Activated CD8-positive, alpha-beta T cell treated with anti-CD3 and anti-CD28 coated beads for 36 hours (primary cell): ENCODE data around the gene PLEKHA7. TPM values are rescaled to one million over a fixed set of nuclear protein-coding genes. Genes with fewer than 3 reads are reported as not detected.
A peak's percentile ranks its signal among the peaks of the same experiment; 100 is the strongest.

Experiments
- ATAC-seq: fragments of 200-7000 bp; cut with Tn5 transposase; one replicate; pipeline ENCODE4 v1.10.0; 2021; ENCODE audit warnings: mild to moderate bottlenecking, moderate library complexity
- CTCF ChIA-PET: fragments of 350-600 bp; sonication (Branson Sonifier 250); formaldehyde crosslinking; loops from one replicate; lab custom pipeline; 2021; ENCODE audit warnings: antibody characterized with exemption; lab: Charles Lee
- POLR2A ChIA-PET: fragments of 350-600 bp; sonication (Branson Sonifier 250); formaldehyde crosslinking; loops from one replicate; lab custom pipeline; 2021; ENCODE audit warnings: antibody characterized with exemption; lab: Charles Lee
- DNase-seq: peaks from one replicate; pipeline ENCODE4 v3.0.0-alpha.2; 2020
- H3K27ac Mint-ChIP-seq: one replicate; pipeline ENCODE4 v1.8.0; 2021; ENCODE audit warnings: mild to moderate bottlenecking, mixed read lengths
- H3K27me3 Mint-ChIP-seq: one replicate; pipeline ENCODE4 v1.8.0; 2021; ENCODE audit warnings: mixed read lengths
- H3K36me3 Mint-ChIP-seq: one replicate; pipeline ENCODE4 v1.8.0; 2021; ENCODE audit warnings: low read depth, mixed read lengths
- H3K4me1 Mint-ChIP-seq: one replicate; pipeline ENCODE4 v1.8.0; 2021; ENCODE audit warnings: low read depth, mixed read lengths
- H3K4me3 Mint-ChIP-seq: one replicate; pipeline ENCODE4 v1.8.0; 2021; ENCODE audit warnings: mild to moderate bottlenecking, moderate library complexity, mixed read lengths
- H3K9me3 Mint-ChIP-seq: one replicate; pipeline ENCODE4 v1.8.0; 2021; ENCODE audit warnings: mixed read lengths
- CTCF ChIP-seq: fragments of 200-600 bp; IDR thresholded peaks from one replicate; pipeline ENCODE4 v1.8.0; 2022; ENCODE audit warnings: antibody characterized with exemption, mild to moderate bottlenecking
- intact Hi-C: fragments of 100-400 bp; cut with micrococcal nuclease; formaldehyde crosslinking; loops from one replicate; pipeline ENCODE4 v1.10.0; 2022
- total RNA-seq, 2 experiments: library from RNA; stranded (reverse); gene quantifications; one replicate each; pipeline ENCODE4 v1.2.3, GENCODE V29; 2021

Gene PLEKHA7
- total RNA-seq, 2 experiments from 2014 or later: 6.0 to 6.6 TPM

GRCh38 chr11:16759857-16760508 lies 254.2 kb downstream of the PLEKHA7 start:
- no peak for TF ChIP-seq CTCF
- ChIA-PET CTCF (interaction anchor here (2.0 kb wide), 1 partner anchor 26 kb away, joined by 4 read pairs; no protein-coding TSS in a partner anchor), POLR2A (no interaction called here)
- H3K27ac Mint-ChIP-seq: peak overlapping the region; percentile 57
- no peak overlapping the region for H3K4me3 Mint-ChIP-seq
- H3K36me3 Mint-ChIP-seq: peaks cover 30% of the 10 kb centered on the region
- DNase-seq (no peak), ATAC-seq (no peak)
- no peaks in the 10 kb centered on the region for H3K27me3 Mint-ChIP-seq
- intact Hi-C loops: no loop called here
- peaks cover 14% of the 10 kb centered on the region for H3K4me1 Mint-ChIP-seq
- H3K9me3 Mint-ChIP-seq: no peaks in the 10 kb centered on the region

GRCh38 chr11:16758382-16759024 lies 255.7 kb downstream of the PLEKHA7 start:
- no peaks in the 10 kb centered on the region for H3K27me3 Mint-ChIP-seq
- peak overlapping the region; percentile 43 for H3K27ac Mint-ChIP-seq
- no peaks in the 10 kb centered on the region for H3K9me3 Mint-ChIP-seq
- DNase-seq (no peak), ATAC-seq (no peak)
- POLR2A ChIA-PET: no interaction called here
- H3K4me3 Mint-ChIP-seq: no peak overlapping the region
- intact Hi-C loops: no loop called here
- H3K36me3 Mint-ChIP-seq: peaks cover 37% of the 10 kb centered on the region
- H3K4me1 Mint-ChIP-seq: peaks cover 17% of the 10 kb centered on the region
- CTCF ChIA-PET: no interaction called here
- TF ChIP-seq CTCF: no peak

- DNase-seq (no peak), ATAC-seq (peak; percentile 29)
- H3K36me3 Mint-ChIP-seq: peaks cover 61% of the 10 kb centered on the region
- no peaks in the 10 kb centered on the region for H3K9me3 Mint-ChIP-seq
- ChIA-PET CTCF (interaction anchor here (1.0 to 1.3 kb wide), 4 partner anchors 9 to 35 kb away, joined by 3 to 5 read pairs (median 3); partner anchors contain the start of gene C11orf58), POLR2A (interaction anchor here (2.3 to 3.3 kb wide), 2 partner anchors 10 to 12 kb away, joined by 15 to 22 read pairs; partner anchors contain the start of gene C11orf58)
- peak overlapping the region; percentile 71 for H3K27ac Mint-ChIP-seq
- TF ChIP-seq CTCF: no peak
- intact Hi-C loops: no loop called here
- H3K27me3 Mint-ChIP-seq: no peaks in the 10 kb centered on the region
- H3K4me3 Mint-ChIP-seq: no peak overlapping the region
- peaks cover 41% of the 10 kb centered on the region for H3K4me1 Mint-ChIP-seq
These were observed 263.8 kb downstream of the PLEKHA7 start for GRCh38 chr11:16750417-16750816.

- ChIA-PET POLR2A (interaction anchor here (2.3 to 3.3 kb wide), 2 partner anchors 9 to 11 kb away, joined by 15 to 22 read pairs; partner anchors contain the start of gene C11orf58), CTCF (interaction anchor here (0.6 to 1.3 kb wide), 4 partner anchors 10 to 604 kb away, joined by 3 to 5 read pairs (median 3); partner anchors contain the start of gene C11orf58)
- Mint-ChIP-seq H3K9me3 (no peaks in the 10 kb centered on the region), H3K4me1 (peaks cover 46% of the 10 kb centered on the region), H3K27me3 (no peaks in the 10 kb centered on the region), H3K4me3 (no peak overlapping the region), H3K27ac (peak overlapping the region; percentile 71), H3K36me3 (peaks cover 65% of the 10 kb centered on the region)
- TF ChIP-seq CTCF: no peak
- ATAC-seq (peak; percentile 82), DNase-seq (peak; percentile 33)
- intact Hi-C loops: no loop called here
These were observed 264.5 kb downstream of the PLEKHA7 start for GRCh38 chr11:16749666-16750065.
